GM18868 (cell line): ENCODE results near the gene TBC1D13.
"Not testable (repeated sequence)": the region's sequence is repeated elsewhere in the genome, so short reads cannot be mapped to it uniquely, and the experiment has no call there.

Experiments used
- ATAC-seq: cut with Tn5 transposase; IDR thresholded peaks from one replicate; pipeline ENCODE4 v1.9.1; 2021; ENCODE audit warnings: mild to moderate bottlenecking, moderate library complexity; ENCODE audit not compliant: unreplicated experiment

The TBC1D13 gene

GRCh38 chr9:128843171-128843570, 56.1 kb downstream of the TBC1D13 start:
- ATAC-seq: not testable (repeated sequence)

DNA sequence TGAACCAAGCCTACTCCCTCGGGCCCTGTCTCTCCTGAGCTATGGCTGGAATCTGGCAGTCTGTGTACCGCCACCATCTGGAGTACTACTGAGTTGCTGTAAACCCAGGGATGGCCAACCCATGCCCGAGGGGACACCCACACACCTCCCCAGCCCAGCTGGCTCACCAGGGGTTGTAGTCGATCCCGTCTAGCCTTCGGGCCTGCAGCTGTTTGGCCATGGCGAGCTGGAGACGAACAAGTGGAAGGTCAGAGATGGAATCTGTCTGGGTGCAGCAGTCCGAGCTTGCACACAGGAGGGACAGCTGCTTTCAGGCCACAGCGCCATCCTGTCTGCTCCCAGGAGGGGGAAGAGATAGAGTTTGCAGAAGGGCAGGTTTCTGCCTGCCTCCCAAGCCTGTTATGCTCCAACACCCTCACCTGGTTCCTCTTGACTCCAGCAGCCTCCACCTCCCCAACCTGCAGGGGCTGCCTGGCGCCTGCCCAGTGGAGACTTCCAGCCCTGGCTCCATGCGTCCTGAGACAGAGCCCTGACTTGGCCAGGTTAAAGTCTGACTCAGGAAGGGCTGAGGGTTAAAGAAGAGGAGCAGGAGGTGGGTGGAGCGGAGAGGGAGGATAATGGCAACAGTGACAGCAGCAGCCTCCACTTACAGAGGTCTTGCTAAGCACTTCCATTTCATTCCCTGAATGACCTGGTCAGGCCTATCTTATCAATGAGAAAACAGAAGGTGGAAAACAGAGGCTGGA, 58.3 kb downstream of the TBC1D13 start:
- no peak for ATAC-seq

- ATAC-seq: no peak
Measured at GRCh38 chr9:128846680-128847030, 59.6 kb downstream of the TBC1D13 start.

DNA sequence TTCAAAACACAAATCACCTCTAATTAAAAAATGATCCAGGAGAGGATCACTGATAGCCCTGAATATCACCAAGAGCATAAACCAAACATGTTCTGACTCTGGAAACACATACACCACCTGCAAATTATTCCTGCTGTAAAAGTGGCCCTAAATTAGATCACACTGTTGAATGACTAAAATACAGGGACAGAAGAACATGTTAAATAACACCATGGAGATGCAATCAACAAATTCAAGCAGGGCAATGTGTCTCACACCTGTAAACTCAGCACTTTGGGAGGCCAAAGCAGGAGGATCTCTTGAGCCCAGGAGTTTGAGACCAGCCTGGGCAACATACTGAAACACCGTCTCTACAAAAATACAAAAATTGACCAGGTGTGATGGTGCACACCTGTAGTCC, 60.8 kb downstream of the TBC1D13 start:
- no peak for ATAC-seq

DNA sequence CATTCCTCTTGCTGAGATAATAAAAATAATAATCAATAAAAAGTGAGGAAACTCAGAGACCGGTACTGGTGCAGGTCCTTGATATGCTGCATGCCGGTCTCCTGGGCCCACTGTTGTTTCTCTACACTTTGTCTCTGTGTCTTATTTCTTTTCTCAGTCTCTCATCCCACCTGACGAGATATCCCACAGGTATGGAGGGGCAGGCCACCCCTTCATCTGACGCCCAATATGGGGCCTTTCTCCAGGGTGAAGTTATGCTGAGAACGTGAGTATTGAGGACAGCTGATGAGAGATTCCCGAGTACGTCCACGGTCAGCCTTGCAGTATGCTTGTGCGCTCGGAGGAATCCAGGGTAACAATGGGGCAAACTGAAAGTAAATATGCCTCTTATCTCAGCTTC, 64.0 kb downstream of the TBC1D13 start:
- not testable (repeated sequence) for ATAC-seq

DNA sequence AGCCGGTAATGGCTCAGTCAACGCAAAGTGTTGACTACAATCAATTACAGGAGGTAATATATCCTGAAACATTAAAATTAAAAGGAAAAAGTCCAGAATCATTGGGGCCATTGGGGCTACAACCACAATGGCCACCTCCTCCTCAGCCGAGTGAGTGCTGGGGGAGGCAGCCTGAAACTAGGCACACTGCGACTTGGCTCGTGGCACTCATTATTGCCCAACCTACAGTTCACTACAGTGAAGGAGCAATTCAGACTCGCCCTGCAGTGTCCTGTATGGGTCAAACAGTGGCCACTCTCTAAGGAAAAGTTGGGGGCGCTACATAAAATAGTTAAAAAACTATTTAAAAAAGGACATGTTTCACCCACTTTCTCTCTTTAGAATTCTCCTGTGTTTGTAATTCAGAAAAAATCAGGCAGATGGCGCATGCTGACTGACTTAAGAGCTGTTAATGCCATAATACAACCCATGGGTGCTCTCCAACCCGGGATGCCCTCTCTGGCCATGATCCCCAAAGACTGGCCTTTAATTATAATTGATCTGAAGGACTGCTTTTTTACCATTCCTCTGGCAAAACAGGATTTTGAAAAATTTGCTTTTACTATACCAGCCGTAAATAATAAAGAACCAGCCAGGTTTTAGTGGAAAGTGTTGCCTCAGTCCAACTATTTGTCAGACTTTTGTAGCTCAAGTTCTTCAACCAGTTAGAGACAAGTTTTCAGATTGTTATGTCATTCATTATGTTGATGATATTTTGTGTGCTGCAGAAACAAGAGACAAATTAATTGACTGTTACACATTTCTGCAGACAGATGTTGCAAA, 64.9 kb downstream of the TBC1D13 start:
- not testable (repeated sequence) for ATAC-seq

- not testable (repeated sequence) for ATAC-seq
Measured at GRCh38 chr9:128852646-128853045, 65.6 kb downstream of the TBC1D13 start.

DNA sequence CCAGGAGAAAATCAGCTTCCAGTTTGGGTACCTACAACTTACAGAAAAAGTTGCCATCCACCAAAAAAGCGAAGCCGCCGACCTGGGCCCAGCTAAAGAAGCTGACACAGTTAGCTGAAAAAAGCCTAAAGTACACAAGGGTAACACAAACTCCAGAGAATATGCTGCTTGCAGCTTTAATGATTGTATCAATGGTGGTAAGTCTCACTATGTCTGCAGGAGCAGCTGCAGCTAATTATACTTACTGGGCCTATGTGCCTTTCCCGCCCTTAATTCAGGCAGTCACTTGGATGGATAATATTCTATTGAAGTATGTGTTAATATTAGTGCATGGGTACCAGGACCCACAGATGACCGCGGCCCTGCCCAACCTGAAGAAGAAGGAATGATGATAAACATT, 67.4 kb downstream of the TBC1D13 start:
- ATAC-seq: not testable (repeated sequence)

DNA sequence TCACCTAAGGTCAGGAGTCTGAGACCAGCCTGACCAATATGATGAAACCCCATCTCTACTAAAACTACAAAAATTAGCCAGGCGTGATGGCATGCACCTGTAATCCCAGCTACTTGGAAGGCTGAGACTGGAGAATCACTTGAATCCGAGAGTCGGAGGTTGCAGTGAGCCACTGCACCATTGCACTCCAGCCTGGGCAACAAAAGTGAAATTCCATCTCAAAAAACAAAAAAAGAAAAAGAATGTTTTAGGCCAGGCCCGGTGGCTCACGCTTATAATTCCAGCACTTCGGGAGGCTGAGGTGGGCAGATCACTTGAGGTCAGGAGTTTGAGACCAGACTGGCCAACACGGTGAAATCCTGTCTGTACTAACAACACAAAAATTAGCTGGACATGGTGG, 71.4 kb downstream of the TBC1D13 start:
- not testable (repeated sequence) for ATAC-seq
